K562 (cell line): ENCODE measurements around the gene C20orf96. TPM values are rescaled to one million over a fixed set of nuclear protein-coding genes. Genes with fewer than 3 reads are reported as not detected.

Experiments used
- CBX5 ChIP-seq: IDR thresholded peaks from 2 replicates; pipeline ENCODE4 v1.6.1; 2014; ENCODE audit warnings: low read depth, borderline replicate concordance
- FOXA1 ChIP-seq: fragments of 450-650 bp; IDR thresholded peaks from 2 replicates; pipeline ENCODE4 v1.6.1; 2016; ENCODE audit warnings: mild to moderate bottlenecking, borderline replicate concordance
- FOXK2 ChIP-seq, 2 experiments: fragments of 450-650 bp; IDR thresholded peaks in 1 of 2; conservative IDR thresholded peaks in 1 of 2; 2 replicates each; pipeline ENCODE4 v1.6.1; 2016; ENCODE audit warnings: low read depth in 2 of 2, mild to moderate bottlenecking in 1 of 2
- HIVEP1 ChIP-seq: fragments of 250-450 bp; sonication (Bioruptor Pico); IDR thresholded peaks from 2 replicates; pipeline ENCODE4 v1.4.0; 2020; ENCODE audit warnings: mild to moderate bottlenecking
- RUNX1 ChIP-seq: sonication (generic); IDR thresholded peaks from 2 replicates; pipeline ENCODE4 v1.6.1; 2016; ENCODE audit warnings: antibody characterized with exemption, low read depth
- SIX5 ChIP-seq, 2 experiments: IDR thresholded peaks; 2 replicates each; pipeline ENCODE4 v1.6.1; 2011; ENCODE audit warnings: low read length in 2 of 2, borderline replicate concordance in 1 of 2, low read depth in 1 of 2, mild to moderate bottlenecking in 1 of 2, moderate library complexity in 1 of 2; ENCODE audit not compliant: insufficient read depth in 1 of 2
- TAF15 ChIP-seq: fragments of 200-400 bp; formaldehyde crosslinking; IDR thresholded peaks from 2 replicates; pipeline ENCODE4 v1.6.1; 2017; ENCODE audit warnings: mild to moderate bottlenecking, low read depth, low read length, moderate library complexity
- ZNF3 ChIP-seq: fragments of 250-450 bp; sonication (Bioruptor Pico); IDR thresholded peaks from 2 replicates; pipeline ENCODE4 v1.5.0; 2021; ENCODE audit warnings: mild to moderate bottlenecking, moderate library complexity
- polyA plus RNA-seq, 8 experiments: library from polyadenylated mRNA; depleted of rRNA in 4 of 8; stranded (reverse) in 5 of 8; unstranded in 3 of 8; fragments of >200 nt; fragmentation: Nextera tagmentation in 2 of 8; fragmentation: Illumina TruSeq in 1 of 8; extraction: Ambion mirVana in 2 of 8; extraction: Trizol in 1 of 8; gene quantifications; 2 replicates each; pipeline versions ENCODE4 v1.2.1 to v1.2.3, GENCODE V29; 2011 to 2014; ENCODE audit warnings: inconsistent platforms in 1 of 8, missing spikeins in 1 of 8
- total RNA-seq, 7 experiments: library from RNA; depleted of rRNA in 6 of 7; stranded (reverse); fragments of >200 nt in 6 of 7; fragmentation: Illumina TruSeq in 2 of 7; extraction: Trizol in 2 of 7; gene quantifications; 2 replicates each; pipeline versions ENCODE4 v1.2.1 to v1.2.3, GENCODE V29; 2011 to 2021; ENCODE audit warnings: low replicate concordance in 1 of 7
- TF ChIP-seq, protein P1 (sequence below): conservative IDR thresholded peaks from 2 replicates; pipeline ENCODE4 v1.6.1; 2011; ENCODE audit warnings: low read depth, mild to moderate bottlenecking, low read length; ENCODE audit not compliant: control insufficient read depth
- TF ChIP-seq, protein P2 (sequence below): fragments of 450-650 bp; formaldehyde crosslinking; IDR thresholded peaks from 2 replicates; pipeline ENCODE4 v1.4.0; 2020; ENCODE audit warnings: mild to moderate bottlenecking, moderate library complexity
- TF ChIP-seq, protein P3 (sequence below): fragments of 250-450 bp; sonication (Bioruptor Pico); IDR thresholded peaks from 2 replicates; pipeline ENCODE4 v1.8.0; 2021; ENCODE audit warnings: mild to moderate bottlenecking, moderate library complexity
- TF ChIP-seq, protein P4 (sequence below): fragments of 250-450 bp; sonication (Bioruptor Pico); IDR thresholded peaks from 2 replicates; pipeline ENCODE4 v1.4.0; 2020; ENCODE audit warnings: borderline replicate concordance
- TF ChIP-seq, protein P5 (sequence below): fragments of 250-450 bp; sonication (Bioruptor Pico); IDR thresholded peaks from 2 replicates; pipeline ENCODE4 v1.4.0; 2020; ENCODE audit warnings: mild to moderate bottlenecking, moderate library complexity
- TF ChIP-seq, protein P6 (sequence below): fragments of 450-650 bp; IDR thresholded peaks from one replicate; pipeline ENCODE4 v1.6.1; 2018; ENCODE audit warnings: mild to moderate bottlenecking, moderate library complexity; ENCODE audit not compliant: partially characterized antibody

Gene C20orf96
- total and polyA plus RNA-seq, 9 of the 15 experiments (the other 6 are each of a cell fraction or from before 2014, with no cell fraction given) = 1.7 to 11.7 (median 4.2) TPM

DNA sequence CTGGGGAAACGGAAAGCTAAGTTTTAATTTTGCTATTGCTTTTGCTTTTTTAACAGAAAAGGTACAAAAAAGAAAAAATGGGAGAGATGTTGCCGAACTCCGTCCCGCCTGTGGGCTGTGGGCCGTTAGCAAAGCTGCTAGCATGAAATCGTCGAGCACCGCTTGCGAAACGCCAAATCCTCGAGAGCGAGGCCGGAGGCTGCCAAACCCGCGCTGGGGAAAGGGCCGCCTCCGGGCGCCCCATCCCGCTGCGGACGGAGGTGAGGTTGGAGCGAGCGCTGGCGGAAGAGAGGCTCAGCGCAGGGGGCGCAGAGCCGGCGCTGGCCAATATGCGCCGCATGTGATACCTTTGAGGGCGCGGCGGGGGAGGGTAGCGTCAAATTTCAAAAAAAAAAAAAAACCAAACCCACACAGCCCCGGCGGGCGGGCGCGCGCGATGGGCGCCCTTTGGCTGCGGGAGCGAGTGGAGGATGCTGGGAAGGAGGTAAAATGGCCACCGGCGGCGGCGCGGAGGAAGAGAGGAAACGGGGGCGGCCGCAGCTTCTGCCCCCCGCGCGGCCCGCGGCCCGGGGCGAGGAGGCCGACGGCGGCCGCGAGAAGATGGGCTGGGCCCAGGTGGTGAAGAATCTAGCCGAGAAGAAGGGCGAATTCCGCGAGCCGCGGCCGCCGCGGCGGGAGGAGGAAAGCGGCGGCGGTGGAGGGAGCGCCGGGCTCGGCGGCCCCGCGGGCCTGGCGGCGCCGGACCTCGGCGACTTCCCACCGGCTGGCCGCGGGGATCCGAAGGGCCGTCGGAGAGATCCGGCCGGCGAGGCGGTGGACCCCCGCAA lies 6.8 kb upstream of the C20orf96 start, which contains the start of gene ZCCHC3 (continued):
- TF ChIP-seq, protein P1, sequence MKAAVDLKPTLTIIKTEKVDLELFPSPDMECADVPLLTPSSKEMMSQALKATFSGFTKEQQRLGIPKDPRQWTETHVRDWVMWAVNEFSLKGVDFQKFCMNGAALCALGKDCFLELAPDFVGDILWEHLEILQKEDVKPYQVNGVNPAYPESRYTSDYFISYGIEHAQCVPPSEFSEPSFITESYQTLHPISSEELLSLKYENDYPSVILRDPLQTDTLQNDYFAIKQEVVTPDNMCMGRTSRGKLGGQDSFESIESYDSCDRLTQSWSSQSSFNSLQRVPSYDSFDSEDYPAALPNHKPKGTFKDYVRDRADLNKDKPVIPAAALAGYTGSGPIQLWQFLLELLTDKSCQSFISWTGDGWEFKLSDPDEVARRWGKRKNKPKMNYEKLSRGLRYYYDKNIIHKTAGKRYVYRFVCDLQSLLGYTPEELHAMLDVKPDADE = no peak; the same call in 1 of the 2 replicates
- TF ChIP-seq, protein P2, sequence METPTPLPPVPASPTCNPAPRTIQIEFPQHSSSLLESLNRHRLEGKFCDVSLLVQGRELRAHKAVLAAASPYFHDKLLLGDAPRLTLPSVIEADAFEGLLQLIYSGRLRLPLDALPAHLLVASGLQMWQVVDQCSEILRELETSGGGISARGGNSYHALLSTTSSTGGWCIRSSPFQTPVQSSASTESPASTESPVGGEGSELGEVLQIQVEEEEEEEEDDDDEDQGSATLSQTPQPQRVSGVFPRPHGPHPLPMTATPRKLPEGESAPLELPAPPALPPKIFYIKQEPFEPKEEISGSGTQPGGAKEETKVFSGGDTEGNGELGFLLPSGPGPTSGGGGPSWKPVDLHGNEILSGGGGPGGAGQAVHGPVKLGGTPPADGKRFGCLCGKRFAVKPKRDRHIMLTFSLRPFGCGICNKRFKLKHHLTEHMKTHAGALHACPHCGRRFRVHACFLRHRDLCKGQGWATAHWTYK (CRISPR knock-in tag) = no peak
- TF ChIP-seq SIX5 (IDR thresholded peaks at IDR 0.05; ENCODE audit: borderline replicate concordance in 1 of 2, insufficient read depth in 1 of 2, low read depth in 1 of 2, low read length in 2 of 2) = 0 out of 4 replicates have a peak, but pooled peaks of 1 of the 2 experiments have one; percentile 38
- no peak for TF ChIP-seq FOXA1
- TF ChIP-seq, protein P3, sequence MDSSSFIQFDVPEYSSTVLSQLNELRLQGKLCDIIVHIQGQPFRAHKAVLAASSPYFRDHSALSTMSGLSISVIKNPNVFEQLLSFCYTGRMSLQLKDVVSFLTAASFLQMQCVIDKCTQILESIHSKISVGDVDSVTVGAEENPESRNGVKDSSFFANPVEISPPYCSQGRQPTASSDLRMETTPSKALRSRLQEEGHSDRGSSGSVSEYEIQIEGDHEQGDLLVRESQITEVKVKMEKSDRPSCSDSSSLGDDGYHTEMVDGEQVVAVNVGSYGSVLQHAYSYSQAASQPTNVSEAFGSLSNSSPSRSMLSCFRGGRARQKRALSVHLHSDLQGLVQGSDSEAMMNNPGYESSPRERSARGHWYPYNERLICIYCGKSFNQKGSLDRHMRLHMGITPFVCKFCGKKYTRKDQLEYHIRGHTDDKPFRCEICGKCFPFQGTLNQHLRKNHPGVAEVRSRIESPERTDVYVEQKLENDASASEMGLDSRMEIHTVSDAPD (CRISPR knock-in tag) = no peak
- TF ChIP-seq, protein P4, sequence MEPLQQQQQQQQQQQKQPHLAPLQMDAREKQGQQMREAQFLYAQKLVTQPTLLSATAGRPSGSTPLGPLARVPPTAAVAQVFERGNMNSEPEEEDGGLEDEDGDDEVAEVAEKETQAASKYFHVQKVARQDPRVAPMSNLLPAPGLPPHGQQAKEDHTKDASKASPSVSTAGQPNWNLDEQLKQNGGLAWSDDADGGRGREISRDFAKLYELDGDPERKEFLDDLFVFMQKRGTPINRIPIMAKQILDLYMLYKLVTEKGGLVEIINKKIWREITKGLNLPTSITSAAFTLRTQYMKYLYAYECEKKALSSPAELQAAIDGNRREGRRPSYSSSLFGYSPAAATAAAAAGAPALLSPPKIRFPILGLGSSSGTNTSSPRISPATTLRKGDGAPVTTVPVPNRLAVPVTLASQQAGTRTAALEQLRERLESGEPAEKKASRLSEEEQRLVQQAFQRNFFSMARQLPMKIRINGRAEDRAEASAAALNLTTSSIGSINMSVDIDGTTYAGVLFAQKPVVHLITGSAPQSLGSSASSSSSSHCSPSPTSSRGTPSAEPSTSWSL (CRISPR knock-in tag) = no peak
- peak; percentile 51 to 56; a peak in 3 of 4 replicates for TF ChIP-seq FOXK2 (conservative IDR thresholded peaks at IDR 0.05 in 1 of 2, IDR thresholded peaks at IDR 0.05 in 1 of 2; ENCODE audit: low read depth in 2 of 2)
- TF ChIP-seq, protein P5, sequence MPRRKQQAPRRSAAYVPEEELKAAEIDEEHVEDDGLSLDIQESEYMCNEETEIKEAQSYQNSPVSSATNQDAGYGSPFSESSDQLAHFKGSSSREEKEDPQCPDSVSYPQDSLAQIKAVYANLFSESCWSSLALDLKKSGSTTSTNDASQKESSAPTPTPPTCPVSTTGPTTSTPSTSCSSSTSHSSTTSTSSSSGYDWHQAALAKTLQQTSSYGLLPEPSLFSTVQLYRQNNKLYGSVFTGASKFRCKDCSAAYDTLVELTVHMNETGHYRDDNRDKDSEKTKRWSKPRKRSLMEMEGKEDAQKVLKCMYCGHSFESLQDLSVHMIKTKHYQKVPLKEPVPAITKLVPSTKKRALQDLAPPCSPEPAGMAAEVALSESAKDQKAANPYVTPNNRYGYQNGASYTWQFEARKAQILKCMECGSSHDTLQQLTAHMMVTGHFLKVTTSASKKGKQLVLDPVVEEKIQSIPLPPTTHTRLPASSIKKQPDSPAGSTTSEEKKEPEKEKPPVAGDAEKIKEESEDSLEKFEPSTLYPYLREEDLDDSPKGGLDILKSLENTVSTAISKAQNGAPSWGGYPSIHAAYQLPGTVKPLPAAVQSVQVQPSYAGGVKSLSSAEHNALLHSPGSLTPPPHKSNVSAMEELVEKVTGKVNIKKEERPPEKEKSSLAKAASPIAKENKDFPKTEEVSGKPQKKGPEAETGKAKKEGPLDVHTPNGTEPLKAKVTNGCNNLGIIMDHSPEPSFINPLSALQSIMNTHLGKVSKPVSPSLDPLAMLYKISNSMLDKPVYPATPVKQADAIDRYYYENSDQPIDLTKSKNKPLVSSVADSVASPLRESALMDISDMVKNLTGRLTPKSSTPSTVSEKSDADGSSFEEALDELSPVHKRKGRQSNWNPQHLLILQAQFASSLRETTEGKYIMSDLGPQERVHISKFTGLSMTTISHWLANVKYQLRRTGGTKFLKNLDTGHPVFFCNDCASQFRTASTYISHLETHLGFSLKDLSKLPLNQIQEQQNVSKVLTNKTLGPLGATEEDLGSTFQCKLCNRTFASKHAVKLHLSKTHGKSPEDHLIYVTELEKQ (CRISPR knock-in tag) = no peak
- TF ChIP-seq, protein P6, sequence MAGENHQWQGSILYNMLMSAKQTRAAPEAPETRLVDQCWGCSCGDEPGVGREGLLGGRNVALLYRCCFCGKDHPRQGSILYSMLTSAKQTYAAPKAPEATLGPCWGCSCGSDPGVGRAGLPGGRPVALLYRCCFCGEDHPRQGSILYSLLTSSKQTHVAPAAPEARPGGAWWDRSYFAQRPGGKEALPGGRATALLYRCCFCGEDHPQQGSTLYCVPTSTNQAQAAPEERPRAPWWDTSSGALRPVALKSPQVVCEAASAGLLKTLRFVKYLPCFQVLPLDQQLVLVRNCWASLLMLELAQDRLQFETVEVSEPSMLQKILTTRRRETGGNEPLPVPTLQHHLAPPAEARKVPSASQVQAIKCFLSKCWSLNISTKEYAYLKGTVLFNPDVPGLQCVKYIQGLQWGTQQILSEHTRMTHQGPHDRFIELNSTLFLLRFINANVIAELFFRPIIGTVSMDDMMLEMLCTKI = no peak
- no peak for TF ChIP-seq ZNF3 (CRISPR knock-in tag)
- no peak for TF ChIP-seq TAF15
- TF ChIP-seq HIVEP1 (CRISPR knock-in tag) = no peak
- TF ChIP-seq RUNX1 = no peak
- TF ChIP-seq CBX5 = no peak
